Upper lobe of left lung (tissue), 6 donors: ENCODE data around the gene ATCAY. TPM values are rescaled to one million over a fixed set of nuclear protein-coding genes. Genes with fewer than 3 reads are reported as not detected.
"Not testable (repeated sequence)": the region's sequence is repeated elsewhere in the genome, so short reads cannot be mapped to it uniquely, and the experiment has no call there.

ENCODE experiments used
- ATAC-seq, 2 donors: fragments of 200-7000 bp; cut with Tn5 transposase; one replicate each; pipeline ENCODE4 v1.9.1; 2022; ENCODE audit warnings: mild to moderate bottlenecking in 2 of 2, moderate library complexity in 2 of 2; ENCODE audit not compliant: low FRiP score in 2 of 2
- DNase-seq, 2 donors: peaks; one replicate each; pipeline ENCODE4 v3.0.0-alpha.2; 2019 to 2020
- H3K27ac ChIP-seq, 4 donors: fragments of 200-600 bp; sonication (generic); one replicate each; pipeline ENCODE4 v1.5.1; 2016 to 2019
- H3K27me3 ChIP-seq, 4 donors: fragments of 200-600 bp; sonication (generic); one replicate each; pipeline ENCODE4 v1.5.1; 2017 to 2019
- H3K36me3 ChIP-seq, 4 donors: fragments of 200-600 bp; sonication (generic); one replicate each; pipeline ENCODE4 v1.5.1; 2016 to 2019
- H3K4me1 ChIP-seq, 4 donors: fragments of 200-600 bp; sonication (generic); one replicate each; pipeline ENCODE4 v1.5.1; 2018 to 2019
- H3K4me3 ChIP-seq, 4 donors: fragments of 200-600 bp; sonication (generic); one replicate each; pipeline ENCODE4 v1.5.1; 2017 to 2019; ENCODE audit warnings: mild to moderate bottlenecking in 2 of 4, moderate library complexity in 1 of 4
- H3K9me3 ChIP-seq, 4 donors: fragments of 200-600 bp; sonication (generic); one replicate each; pipeline ENCODE4 v1.5.1; 2018 to 2019
- EP300 ChIP-seq, 4 donors: sonication (generic); formaldehyde crosslinking; IDR thresholded peaks; one replicate each; pipeline ENCODE4 v1.5.1; 2017; ENCODE audit warnings: antibody characterized with exemption in 4 of 4, control low read depth in 2 of 4
- POLR2A ChIP-seq, 4 donors: fragments of 450-650 bp; IDR thresholded peaks; one replicate each; pipeline ENCODE4 v1.5.1; 2016 to 2017; ENCODE audit warnings: antibody characterized with exemption in 4 of 4, mild to moderate bottlenecking in 2 of 4
- POLR2AphosphoS5 ChIP-seq, 2 donors: sonication (generic); formaldehyde crosslinking; IDR thresholded peaks; one replicate each; pipeline ENCODE4 v1.5.1; 2017; ENCODE audit warnings: antibody characterized with exemption in 2 of 2
- WGBS, 2 donors: methylation state at CpG; one replicate each; pipeline ENCODE4 v1.1.5; 2017 to 2018; 5-methylcytosine and 5-hydroxymethylcytosine counted together
- total RNA-seq, 6 donors: library from RNA; depleted of rRNA in 4 of 6; stranded (reverse); fragments of >200 nt in 4 of 6; gene quantifications; one replicate each; pipeline versions ENCODE4 v1.1.0 to v1.2.1, GENCODE V29; 2016 to 2021
- TF ChIP-seq, protein P1 (sequence below), 6 experiments: fragments of 450-650 bp in 4 of 6; fragments of 200-600 bp in 2 of 6; sonication (generic) in 2 of 6; IDR thresholded peaks; one replicate each; pipeline ENCODE4 v1.5.1; 2016 to 2019; ENCODE audit warnings: antibody characterized with exemption in 6 of 6
- donor health status: DM: no; HTN: no; CAD: no; lungs with moderate emphysema.
- donor health status: DM: no; HTN: yes; CAD: no; lungs with severe emphysema.

ATCAY gene
- total RNA-seq, 6 donors from 2014 or later: not detected

- no peak for TF ChIP-seq POLR2A (IDR thresholded peaks at IDR 0.05)
- TF ChIP-seq POLR2AphosphoS5 (IDR thresholded peaks at IDR 0.05): no peak
- TF ChIP-seq, protein P1, sequence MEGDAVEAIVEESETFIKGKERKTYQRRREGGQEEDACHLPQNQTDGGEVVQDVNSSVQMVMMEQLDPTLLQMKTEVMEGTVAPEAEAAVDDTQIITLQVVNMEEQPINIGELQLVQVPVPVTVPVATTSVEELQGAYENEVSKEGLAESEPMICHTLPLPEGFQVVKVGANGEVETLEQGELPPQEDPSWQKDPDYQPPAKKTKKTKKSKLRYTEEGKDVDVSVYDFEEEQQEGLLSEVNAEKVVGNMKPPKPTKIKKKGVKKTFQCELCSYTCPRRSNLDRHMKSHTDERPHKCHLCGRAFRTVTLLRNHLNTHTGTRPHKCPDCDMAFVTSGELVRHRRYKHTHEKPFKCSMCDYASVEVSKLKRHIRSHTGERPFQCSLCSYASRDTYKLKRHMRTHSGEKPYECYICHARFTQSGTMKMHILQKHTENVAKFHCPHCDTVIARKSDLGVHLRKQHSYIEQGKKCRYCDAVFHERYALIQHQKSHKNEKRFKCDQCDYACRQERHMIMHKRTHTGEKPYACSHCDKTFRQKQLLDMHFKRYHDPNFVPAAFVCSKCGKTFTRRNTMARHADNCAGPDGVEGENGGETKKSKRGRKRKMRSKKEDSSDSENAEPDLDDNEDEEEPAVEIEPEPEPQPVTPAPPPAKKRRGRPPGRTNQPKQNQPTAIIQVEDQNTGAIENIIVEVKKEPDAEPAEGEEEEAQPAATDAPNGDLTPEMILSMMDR (IDR thresholded peaks at IDR 0.05): no peak
- TF ChIP-seq EP300 (IDR thresholded peaks at IDR 0.05): no peak
- ATAC-seq: peak in 1 of 2 donors; percentile 21
- Histone ChIP-seq H3K27ac (no peak overlapping the region), H3K4me3 (no peak overlapping the region), H3K4me1 (peaks cover 0 to 8% (median 2%) of the 10 kb centered on the region in 4 donors), H3K27me3 (peaks cover 0 to 12% (median 7%) of the 10 kb centered on the region in 4 donors), H3K9me3 (no peaks in the 10 kb centered on the region), H3K36me3 (no peaks in the 10 kb centered on the region)
- 50 to 67% methylated on average over 6 to 8 of the region's 8 CpGs for WGBS, 2 donors
- no peak for DNase-seq
These were observed 50.6 kb downstream of the ATCAY start for GRCh38 chr19:3931041-3931440.

DNA sequence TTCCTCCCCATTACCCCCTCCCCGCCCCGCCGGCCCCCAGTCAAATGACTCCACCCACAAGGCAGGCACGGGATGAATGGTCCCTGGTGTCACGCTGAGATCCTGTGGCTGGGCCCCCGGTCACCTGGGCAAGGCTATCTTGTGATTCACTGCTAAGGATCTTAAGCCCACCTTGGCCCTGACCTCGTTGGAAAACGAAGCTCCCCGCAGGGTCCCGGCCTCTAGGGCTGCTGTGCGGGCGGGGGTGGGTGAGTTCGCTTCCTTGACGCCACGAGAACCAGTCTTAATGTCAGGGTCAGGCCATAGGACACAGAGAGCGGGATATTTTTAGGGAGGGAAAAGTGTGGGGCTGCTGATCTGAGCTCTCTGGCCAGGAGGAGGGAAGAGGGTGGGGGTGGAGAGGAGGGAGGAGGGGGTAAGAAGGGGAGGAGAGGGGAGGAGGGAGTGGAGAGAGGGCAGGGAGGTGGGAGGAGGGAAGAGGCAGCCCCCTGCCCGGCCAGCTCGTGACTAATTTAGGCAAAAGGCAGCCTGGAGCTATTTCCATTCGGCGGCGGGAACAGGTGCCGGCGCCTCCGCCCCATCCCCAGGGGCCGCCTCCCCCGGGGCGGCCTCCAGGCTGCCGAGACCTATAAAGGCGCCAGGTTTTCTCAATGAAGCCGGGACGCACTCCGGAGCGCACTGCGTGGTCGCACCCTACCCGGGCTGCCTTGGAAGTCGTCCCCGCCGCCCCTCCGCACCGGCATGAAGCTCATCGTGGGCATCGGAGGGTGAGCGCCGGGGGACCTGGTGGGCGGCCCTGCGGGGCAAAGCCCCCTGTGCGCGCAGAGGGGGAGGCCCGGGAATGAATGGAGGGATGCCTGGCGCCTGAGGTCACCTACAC, 52.7 kb downstream of the ATCAY start, which contains the start of gene NMRK2:
NMRK2 (plus strand) TSS at position 139 of the 880 bp plus-strand sequence; CDS start at position 742, 603 bp downstream.
- Histone ChIP-seq H3K36me3 (no peaks in the 10 kb centered on the region), H3K4me3 (no peak within 1 kb of the TSS), H3K4me1 (peaks cover 0 to 8% (median 2%) of the 10 kb centered on the region in 4 donors), H3K27me3 (peaks cover 0 to 12% (median 7%) of the 10 kb centered on the region in 4 donors), H3K9me3 (no peaks in the 10 kb centered on the region), H3K27ac (no peak within 1 kb of the TSS)
- TF ChIP-seq POLR2A (IDR thresholded peaks at IDR 0.05) (no peak), EP300 (IDR thresholded peaks at IDR 0.05) (no peak), POLR2AphosphoS5 (IDR thresholded peaks at IDR 0.05) (no peak)
- TF ChIP-seq, protein P1 (IDR thresholded peaks at IDR 0.05): no peak
- WGBS, 2 donors: 2% methylated on average over 35 to 38 of the region's 51 CpGs
- ATAC-seq (no peak), DNase-seq (peak in 1 of 2 donors; percentile 77)

- WGBS, 2 donors: 79 to 83% methylated on average over 16 to 24 of the region's 29 CpGs
- H3K4me3 ChIP-seq: no peak overlapping the region
- H3K9me3 ChIP-seq: no peaks in the 10 kb centered on the region
- no peak overlapping the region for H3K27ac ChIP-seq
- no peak for TF ChIP-seq EP300 (IDR thresholded peaks at IDR 0.05)
- TF ChIP-seq POLR2A (IDR thresholded peaks at IDR 0.05): no peak
- TF ChIP-seq, protein P1 (IDR thresholded peaks at IDR 0.05): no peak
- TF ChIP-seq POLR2AphosphoS5 (IDR thresholded peaks at IDR 0.05): no peak
- no peak for DNase-seq
- no peaks in the 10 kb centered on the region for H3K36me3 ChIP-seq
- peaks cover 0 to 8% (median 2%) of the 10 kb centered on the region in 4 donors for H3K4me1 ChIP-seq
- H3K27me3 ChIP-seq: peaks cover 0 to 12% (median 7%) of the 10 kb centered on the region in 4 donors
- no peak for ATAC-seq
These were observed 56.3 kb downstream of the ATCAY start for GRCh38 chr19:3936506-3937442.

DNA sequence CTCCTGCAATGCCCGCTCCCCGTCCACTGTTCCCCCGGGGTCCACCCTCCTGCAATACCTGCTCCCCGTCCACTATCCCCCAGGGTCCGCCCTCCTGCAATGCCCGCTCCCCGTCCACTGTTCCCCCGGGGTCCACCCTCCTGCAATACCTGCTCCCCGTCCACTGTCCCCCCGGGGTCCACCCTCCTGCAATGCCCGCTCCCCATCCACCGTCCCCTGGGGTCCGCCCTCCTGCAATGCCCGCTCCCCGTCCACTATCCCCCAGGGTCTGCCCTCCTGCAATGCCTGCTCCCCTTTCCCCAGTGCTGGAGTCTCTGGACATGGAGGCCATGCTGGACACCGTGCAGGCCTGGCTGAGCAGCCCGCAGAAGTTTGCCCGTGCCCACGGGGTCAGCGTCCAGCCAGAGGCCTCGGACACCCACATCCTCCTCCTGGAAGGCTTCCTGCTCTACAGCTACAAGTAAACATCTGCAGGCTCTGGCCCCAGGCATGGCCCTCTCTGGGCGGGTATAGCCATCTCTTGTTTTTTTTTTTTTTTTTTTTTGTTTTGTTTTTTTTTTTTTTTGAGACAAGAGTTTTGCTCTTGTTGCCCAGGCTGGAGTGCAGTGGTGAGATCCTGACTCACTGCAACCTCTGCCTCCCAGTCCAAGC, 57.9 kb downstream of the ATCAY start:
- not testable (repeated sequence) for H3K4me1 ChIP-seq, ATAC-seq, H3K27me3 ChIP-seq, DNase-seq, H3K4me3 ChIP-seq, H3K9me3 ChIP-seq, H3K27ac ChIP-seq, H3K36me3 ChIP-seq
- 87 to 88% methylated on average over 11 to 14 of the region's 22 CpGs for WGBS, 2 donors
